HG03520 (cell line): ENCODE results near the gene SH3TC2.
A peak's percentile ranks its signal among the peaks of the same experiment; 100 is the strongest.

Experiments used
- ATAC-seq: cut with Tn5 transposase; IDR thresholded peaks from one replicate; pipeline ENCODE4 v1.9.1; 2021; ENCODE audit warnings: mild to moderate bottlenecking, moderate library complexity; ENCODE audit not compliant: unreplicated experiment

SH3TC2 gene

GRCh38 chr5:148974642-148975327, 88.1 kb downstream of the SH3TC2 start:
- ATAC-seq = no peak

DNA sequence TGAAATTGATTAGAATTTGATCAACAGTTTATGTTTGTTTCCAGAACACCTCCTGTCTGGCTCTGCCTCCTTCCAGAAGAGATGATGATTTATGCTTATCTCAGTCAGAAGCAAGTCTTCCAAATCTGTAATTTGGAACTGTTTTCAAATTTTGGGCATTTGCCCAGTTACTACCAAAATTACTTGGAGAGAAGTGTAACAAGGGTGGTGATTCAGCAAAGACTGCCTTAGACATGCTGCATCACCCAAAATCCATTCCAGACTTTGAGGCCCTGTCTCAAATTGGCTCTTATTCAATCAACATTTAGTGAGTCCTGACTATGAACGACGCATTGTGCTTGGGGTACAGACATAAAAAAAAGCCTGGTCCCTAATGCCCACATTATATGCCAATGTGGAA, 89.4 kb downstream of the SH3TC2 start:
- no peak for ATAC-seq

DNA sequence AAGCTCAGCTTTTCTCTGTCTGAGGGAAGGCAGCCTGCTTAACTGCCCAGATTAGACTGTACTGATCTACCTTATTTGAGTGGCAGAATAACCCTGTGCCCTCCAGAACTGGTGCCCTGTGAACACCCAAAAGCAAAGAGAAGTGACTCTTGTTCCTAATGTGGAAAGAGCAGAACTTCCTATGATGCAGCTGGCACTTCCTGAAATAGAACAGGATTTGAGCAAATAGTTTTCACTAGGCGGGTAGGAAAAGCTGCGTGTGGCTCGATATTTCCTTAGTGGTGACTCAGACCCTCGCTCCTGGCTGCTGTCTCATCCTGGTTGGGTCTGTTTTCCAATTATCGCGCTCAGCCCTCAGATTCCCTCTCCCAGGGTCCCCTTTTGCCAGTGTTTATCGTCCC, 89.9 kb downstream of the SH3TC2 start:
- ATAC-seq = no peak

- no peak for ATAC-seq
Measured at GRCh38 chr5:148972396-148972795, 90.5 kb downstream of the SH3TC2 start.

- ATAC-seq = no peak
Measured at GRCh38 chr5:148970876-148971275, 92.0 kb downstream of the SH3TC2 start.

DNA sequence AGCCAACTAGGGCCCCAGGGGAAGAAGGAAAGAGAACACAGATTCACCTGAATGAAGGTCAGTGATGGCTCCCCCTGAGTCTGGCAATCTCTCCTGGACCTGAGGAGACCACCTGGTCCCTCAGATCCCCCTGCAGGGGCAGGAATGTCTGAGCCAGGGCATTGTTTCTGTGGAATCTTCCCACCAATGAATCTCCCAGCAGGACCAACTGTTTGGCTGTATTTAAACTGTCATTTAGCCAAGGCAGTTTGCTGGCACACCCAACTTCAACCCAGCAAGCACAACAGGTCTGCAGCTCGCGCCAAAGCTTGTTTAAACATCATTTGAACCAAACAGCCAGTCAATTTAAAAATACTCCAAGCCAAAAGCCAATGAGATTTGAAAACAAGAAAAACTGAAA, 92.6 kb downstream of the SH3TC2 start:
- no peak for ATAC-seq

DNA sequence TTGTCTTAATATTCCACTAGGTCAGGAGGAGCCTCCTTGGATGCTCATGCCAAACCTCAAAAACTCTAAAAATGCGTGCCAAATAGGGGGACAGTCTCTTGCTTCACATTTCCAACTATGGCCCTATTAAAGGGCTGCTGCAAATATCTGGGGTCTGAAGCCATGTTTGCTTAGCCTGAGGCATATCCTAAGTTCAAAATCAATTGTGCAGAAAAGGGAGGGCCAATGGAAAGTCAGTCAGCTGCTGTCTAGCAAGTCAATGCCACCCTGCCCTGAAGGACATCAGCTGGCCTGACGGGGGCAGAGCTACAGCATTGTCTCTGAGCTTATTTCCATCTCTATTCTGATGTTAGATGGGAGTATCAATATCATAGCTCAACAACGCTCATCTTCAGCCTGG, 93.6 kb downstream of the SH3TC2 start:
- ATAC-seq = no peak

- ATAC-seq = no peak
Measured at GRCh38 chr5:148968311-148968710, 94.6 kb downstream of the SH3TC2 start.

DNA sequence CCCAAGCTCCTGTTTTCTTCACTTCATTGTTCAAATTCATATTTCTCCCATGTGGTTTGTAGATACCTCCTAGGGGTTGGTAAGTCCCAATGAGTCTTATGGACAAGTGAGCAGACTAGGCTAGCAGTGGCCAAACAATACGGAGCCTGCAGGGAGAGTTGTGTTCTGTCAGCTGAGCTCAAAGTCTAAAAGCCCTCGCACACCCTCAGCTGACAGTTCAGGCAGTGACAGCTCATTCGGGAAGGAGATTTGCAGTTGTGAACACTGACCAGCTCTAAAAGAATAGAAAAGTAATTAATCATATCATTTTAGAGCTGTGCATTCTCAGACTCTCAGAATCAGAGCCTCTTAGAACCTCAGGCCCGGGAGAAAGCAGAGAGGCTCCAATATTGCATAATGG, 95.1 kb downstream of the SH3TC2 start:
- ATAC-seq = no peak

GRCh38 chr5:148966938-148967337, 95.9 kb downstream of the SH3TC2 start:
- no peak for ATAC-seq

DNA sequence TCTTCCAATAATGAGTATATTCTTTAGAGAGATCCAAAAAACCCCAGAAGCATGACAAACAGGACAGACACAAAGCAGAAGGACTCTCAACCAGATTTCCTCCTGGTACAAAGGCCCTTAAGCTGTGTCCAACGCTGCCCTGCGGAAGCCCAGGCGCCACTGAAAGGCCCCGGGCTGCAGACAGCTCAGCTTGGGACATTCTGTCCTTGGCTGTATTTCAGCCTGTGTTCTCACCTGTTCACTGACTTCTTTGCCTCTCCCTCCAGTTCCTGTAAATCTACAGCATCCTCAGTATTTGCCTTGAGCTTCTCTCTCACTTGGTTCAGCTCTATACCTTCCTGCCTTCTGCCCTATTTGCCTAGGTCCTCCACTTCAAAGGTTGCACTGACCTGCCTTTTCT, 96.5 kb downstream of the SH3TC2 start:
- no peak for ATAC-seq

DNA sequence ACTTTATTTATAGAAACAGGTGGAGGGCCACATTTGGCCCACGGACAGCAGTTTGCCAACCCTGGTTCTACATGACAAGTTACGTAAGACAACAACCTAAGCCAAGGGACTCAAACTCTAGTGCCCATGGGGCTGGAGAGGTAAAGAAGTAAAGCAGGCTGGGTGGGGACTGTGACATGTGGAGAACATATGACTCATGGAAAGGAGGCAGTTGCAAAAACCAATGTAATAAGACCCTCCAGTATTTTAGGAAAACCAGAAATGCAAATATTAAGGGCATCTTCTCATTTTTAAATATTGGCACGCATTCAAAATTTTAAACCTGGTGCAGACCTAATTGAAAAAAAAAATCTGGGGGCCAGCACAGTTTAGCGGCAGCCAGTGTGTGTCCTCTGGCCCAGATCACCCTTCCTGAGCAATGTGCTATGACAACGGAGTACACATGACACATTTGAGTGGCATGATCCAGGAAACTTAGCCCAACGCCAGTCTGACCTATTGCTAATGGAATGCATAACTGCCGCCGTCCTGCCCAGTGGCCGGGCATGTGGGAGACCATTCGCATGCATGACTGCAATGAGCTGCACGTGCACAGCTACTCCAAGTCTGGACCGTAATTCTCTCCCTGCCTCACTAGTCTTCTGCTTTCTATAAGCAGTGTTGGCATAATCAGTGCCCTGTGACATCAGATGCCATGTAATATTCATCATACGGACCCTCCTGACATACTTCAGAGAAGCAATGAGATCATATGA, 97.2 kb downstream of the SH3TC2 start:
- no peak for ATAC-seq

DNA sequence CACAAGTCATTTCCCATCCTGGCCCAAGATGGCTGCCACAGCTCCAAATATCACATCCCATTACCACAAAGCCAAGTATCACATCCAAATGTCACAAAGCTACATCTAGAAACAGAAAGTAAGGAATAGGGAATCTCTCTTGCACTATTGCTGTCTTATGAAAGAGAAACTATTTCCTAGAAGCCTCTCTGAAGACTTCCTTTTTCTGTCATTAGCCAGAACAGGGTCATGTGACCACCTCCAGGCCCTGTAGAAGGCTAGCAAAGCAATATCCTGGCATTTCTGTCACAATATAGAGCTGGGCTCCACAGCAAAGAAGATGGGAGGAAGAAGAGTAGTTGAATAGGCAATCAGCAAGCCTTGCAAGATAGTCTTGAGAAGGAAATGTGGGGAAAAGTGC, 99.2 kb downstream of the SH3TC2 start:
- peak; percentile 53 for ATAC-seq

DNA sequence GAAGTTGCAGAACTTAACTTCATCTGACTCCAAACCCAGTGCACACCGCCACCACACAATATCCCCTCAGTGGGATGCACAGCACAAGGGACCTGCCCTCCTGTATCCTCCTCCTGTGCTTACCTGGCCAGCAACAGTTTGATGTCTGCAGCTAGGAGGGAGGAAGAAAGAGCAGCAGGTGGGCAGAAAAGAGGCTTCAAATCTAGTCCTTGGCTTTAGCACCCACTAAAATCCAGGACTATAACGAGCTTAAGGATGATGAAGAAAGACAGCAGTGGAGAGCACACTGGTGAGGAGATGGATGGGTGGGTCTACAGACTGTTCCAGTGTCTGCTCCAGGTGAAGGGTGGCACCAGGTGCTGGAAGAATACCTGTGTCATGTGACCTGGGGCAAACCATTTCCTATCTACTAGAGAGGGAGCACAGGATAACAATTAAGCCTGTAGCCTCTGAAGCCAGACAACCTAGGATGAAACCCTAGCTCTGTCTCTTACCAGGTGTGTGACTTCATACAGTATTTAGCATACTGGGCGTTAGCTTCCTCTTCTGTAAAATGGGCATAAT, 100.0 kb downstream of the SH3TC2 start:
- ATAC-seq = no peak

DNA sequence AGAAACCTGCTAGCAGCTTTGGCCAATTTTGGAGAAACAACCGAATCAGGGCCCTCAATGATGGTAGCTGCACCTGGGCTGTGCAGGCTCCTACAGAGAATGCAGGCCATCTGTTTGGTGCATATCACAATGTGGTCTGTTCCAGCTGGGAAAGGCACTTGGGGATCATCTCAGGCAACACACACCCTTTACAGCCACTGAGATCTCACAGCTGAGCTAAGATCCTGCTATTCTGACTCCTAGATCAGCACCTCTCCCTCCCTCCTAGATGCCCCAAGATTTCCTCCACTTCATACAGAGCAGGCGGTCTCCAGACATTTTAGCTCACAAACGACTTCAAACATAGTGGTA, 100.7 kb downstream of the SH3TC2 start:
- no peak for ATAC-seq

GRCh38 chr5:148961261-148962199, 101.3 kb downstream of the SH3TC2 start:
- ATAC-seq = no peak

DNA sequence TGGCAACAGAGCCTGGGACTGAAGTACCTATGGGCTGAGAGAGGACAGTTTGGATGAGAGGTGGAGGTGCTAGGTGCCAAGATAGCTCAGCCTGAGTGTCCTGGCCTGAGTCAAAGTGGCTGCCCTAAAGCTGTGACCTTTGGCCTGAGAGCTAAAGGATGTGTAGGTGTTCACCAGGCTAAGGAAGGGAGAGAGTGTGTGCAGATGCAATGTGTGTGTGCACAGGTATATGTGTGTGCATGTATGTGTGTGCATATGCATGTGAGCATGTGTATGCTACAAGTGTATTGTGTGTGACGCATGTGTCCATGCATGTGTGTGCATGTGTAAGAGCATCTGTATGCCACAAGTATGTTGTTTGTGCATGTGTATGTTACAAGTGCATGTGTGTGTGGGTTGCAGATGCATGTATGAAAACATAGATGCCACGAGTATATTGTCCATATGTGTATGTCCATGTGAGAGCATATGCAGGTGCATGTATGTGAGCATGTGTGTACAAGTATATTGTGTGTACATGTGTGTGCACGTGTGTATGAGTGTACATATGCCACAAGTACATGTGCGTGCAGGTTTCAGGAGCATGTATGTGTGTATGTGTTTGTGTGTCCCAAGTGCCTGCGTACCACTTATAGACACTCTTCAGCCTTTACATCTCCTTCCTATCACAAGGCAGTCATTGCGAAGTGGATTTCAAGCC, 102.6 kb downstream of the SH3TC2 start:
- ATAC-seq = no peak

- ATAC-seq = peak; percentile 52
Measured at GRCh38 chr5:148957591-148958202, 105.2 kb downstream of the SH3TC2 start.

- no peak for ATAC-seq
Measured at GRCh38 chr5:148956477-148957385, 106.1 kb downstream of the SH3TC2 start.
